GM18526 (cell line): ENCODE data around the gene MYBBP1A.

Source experiments
- POLR2A ChIP-seq: IDR thresholded peaks from 3 replicates; pipeline ENCODE4 v1.6.1; 2011; ENCODE audit not compliant: insufficient read length; ENCODE audit errors: extremely low read depth

The MYBBP1A gene

DNA sequence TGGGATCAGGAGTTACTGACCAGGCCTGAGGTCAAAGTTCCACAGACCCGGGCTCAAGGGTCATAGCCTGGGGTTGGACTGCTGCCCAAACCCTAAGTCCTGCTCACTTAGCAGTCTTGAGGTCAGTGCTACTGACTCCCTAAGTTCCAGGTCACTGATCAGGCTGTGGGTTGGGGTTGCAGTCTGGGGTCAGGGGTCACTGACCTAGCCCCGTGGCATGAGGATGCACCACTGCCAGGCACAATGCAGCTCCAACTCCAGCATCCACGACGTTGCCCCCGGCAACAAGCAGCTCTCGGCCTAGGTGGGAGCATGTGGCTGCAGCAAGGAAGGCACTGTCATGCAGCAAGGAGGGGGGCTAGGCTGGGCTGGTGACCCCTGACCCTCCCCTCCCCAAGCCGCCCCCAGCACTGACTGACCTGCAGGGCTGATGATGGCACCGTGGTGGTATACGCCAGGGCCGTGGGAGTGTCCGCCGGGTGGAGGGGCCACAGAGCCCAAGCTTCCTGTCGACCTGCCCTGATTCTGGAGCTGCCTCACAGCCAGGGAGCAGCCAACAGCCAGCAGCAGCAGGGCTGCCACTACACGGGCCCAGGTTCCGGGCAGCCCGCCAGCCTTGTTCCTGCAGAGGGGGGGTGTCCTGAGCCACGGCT, 4.1 kb upstream of the MYBBP1A start:
- TF ChIP-seq POLR2A, result no peak

DNA sequence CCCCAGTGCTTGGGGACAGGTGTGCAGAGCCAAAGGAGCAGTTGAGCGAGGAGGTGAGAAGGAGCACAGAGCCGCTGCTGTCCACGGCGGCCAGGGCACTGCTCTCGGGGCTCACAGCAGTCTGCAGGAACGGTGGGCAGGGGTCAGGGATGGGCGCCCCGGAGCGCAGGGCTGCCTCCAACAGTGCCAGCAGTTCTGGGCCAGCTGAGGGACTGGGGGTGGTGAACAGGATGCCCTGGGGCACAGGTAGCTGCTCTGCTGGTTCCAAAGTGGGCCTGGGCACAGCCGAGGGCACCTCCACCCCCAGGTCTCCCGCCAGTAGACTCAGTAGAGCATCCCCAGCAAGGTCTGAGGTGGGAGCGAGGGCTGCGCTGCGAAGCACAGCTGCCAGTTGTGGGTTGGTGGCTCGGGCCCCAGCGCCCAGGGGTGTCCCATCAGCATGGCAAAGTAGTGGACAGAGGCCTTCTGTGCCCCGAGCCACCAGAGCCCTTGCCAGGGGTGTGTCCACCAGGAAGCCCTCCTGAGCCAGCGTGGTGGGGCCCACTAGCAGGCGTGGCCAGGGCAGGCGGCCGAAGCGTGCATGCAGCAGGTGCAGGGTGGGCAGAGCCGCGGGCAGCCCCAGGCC, 3.3 kb upstream of the MYBBP1A start:
- no peak for TF ChIP-seq POLR2A

DNA sequence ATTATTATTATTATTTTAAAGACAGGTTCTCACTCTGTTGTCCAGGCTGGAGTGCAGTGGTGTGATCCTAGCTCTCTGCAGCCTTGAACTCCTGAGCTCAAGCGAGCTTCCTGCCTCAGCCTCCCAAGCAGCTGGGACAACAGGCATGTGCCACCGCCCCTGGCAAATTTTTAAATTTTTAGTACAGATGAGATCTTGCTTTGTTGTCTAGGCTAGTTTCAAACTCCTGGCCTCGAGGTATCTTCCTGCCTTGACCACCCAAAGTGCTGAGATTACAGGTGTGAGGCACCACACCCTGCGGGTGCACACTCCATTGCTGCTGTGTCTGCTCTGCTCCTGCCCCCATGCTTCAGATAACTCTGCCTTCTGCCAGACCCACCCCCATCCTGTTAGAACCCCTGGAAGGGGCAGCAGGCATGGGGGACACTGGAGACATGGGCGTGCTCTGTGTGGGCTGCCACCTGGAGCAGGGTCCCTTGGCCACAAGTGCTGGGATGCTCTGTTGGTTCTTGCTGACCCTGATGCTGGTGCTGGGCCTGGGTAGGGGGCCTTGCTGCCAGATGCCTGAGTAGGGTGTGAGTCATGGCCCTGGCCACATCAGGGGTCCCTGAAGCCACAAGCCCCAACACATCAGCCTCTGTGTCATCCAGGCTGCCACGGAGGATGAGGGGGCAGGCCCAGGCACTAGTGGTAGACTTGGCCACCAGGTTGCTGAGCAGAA, 2.6 kb upstream of the MYBBP1A start:
- TF ChIP-seq POLR2A, result no peak

DNA sequence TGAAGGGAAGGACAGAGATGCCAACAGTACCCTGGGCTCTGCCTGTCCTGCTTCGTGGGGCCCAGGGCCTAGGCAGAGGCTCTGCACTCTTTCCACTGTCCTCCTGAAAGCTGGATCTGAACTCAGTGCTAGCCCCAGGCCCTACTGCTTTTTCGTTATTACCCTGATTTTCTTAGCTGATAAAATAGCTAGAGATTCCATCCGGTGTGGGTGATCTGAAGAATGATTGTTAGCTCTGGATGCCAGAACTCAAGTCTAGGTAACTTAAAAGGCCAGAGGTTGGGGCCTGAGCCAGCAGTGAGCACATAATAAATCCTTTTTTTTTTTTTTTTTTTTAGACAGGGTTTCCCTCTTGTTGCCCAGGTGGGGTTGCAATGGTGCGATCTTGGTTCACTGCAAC, 1.8 kb upstream of the MYBBP1A start:
- TF ChIP-seq POLR2A, result no peak

DNA sequence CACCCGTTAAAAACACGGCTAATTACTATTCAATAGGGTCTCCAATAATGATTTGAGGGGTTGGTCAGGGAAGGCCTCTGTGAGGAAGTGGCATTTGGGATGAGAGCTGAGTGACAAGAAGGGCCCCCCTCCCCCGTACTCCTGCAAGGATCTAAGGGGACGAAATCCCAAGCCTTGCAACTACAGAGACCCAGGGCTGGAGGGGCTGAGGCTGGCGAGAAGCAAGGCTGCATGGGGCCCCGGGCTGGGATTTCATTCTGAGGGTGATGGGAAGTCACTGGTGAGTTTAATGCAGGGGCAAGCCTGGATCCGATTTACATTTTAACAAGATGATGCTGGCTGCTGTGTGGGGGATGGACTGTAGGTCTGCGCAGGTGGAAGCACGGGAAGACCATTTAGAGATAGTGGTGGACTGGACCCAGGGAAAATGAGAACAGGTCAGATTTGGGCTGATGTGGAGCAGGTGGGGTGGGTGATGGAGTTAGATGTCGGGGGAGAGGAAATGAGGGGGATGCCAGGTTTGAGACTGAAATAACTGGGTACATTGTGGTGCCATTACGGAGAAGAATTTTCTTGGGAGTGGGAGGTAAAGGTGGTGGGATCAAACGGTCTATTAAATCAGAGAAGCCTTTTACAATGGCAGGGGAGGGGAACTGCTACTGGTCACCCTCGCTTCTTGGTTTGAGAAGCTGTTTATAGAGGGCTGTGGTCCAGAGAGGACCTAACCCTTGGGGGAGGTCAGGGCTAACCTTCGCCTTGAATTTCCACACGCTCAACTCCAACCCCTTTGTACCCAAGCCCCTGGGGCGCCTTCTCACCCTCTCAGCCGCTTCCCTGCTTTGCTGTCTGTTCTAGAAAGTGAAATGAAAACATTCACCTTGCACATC, 932 bp upstream of the MYBBP1A start:
- TF ChIP-seq POLR2A, result no peak

DNA sequence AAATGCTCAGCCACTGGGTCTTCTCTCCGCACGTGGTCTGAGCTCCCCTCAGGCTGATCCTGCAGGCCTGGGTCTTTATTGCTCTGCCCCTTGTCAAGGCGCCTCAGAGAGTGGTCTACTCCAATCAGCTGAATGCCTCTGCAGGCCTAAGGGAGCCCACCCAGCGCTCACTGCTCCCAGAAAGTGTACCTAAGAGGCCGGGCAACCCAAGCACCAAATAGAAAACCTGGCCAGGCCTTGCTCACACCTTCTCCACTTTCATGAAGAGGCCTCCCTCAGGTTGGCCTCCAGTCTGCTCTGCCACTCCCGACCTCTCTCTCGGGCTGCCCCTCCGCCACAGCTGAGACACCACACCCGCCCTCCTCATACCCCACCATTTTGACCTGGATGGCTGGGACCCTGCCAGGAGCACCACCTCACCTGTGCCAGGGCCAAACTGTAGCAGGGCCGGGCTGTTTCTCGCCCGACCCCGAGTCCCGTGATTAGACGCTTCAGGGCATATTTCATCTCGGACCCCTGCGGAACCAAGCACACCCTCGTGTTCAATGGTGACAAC, 665 bp downstream of the MYBBP1A start:
- no peak for TF ChIP-seq POLR2A

DNA sequence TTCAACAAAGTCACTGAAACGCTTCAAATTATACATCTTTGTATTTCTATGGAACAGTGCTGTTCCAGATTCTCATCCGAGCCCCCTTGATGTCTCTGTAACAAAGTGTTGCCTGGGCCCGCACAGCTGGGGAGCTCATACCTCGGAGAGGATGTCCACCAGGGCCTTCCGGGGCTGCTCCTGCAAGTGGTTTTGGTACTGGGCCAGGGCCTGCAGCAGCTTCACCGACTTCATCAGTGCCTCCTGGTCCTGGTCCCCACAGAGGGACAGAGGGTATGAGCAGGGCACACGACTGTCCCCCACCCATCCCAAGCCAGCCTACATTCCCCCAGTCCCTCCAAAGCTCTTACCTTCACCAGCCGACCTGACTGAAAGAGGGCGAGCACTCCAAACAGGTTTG, 1.5 kb downstream of the MYBBP1A start:
- TF ChIP-seq POLR2A, result no peak

DNA sequence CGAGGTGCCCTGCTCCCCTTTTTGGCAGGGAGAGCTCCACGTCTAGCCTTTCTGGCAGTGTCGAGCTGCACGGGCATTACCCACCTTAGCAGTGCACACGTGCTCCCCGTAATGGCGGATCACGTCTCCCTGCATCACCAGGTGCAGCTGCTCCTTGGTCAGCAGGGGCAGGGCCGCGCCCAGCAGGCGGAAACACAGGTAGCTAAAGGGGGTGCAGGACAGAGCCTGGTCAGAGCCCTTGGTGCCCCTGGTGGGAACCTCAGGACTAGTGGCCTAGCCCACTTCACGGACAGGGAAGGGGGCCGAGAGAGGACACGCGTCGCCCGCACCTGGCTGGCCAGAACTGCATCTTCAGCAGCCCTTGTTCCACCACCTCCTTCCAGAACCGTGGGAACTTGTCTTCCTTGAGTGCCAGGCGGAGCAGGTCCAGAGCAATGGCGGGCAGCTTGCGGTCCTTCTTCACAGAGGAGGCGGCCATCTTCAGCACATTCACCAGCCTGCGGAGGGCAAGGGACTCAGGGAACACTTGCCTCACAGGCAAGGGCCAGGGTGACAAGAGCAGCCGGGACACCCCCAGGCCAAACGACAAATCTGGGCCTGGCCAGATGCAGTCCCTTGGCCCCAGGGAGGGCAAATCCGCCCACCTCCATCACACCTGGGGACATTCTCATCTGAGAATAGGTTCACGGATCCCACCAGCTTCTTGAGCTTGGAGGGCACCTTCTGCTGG, 3.2 kb downstream of the MYBBP1A start:
- TF ChIP-seq POLR2A, result no peak

DNA sequence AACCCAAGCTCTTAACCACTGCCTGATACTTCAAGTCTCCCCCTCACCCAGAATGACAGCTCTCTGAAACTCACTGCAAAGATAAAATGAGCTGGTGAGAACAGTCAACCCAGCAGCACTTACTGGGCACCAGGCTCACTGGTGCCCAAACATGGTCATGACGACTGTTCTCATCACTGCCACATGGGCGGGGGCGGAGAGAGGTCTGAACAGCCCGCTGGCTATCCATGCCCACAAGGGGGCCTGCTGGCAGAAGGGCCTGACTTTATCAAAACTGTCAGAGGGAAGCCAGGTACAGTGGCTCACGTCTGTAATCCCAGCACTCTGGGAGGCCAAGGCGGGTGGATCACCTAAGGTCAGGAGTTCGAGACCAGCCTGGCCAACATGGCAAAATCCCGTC, 4.0 kb downstream of the MYBBP1A start:
- TF ChIP-seq POLR2A, result no peak

DNA sequence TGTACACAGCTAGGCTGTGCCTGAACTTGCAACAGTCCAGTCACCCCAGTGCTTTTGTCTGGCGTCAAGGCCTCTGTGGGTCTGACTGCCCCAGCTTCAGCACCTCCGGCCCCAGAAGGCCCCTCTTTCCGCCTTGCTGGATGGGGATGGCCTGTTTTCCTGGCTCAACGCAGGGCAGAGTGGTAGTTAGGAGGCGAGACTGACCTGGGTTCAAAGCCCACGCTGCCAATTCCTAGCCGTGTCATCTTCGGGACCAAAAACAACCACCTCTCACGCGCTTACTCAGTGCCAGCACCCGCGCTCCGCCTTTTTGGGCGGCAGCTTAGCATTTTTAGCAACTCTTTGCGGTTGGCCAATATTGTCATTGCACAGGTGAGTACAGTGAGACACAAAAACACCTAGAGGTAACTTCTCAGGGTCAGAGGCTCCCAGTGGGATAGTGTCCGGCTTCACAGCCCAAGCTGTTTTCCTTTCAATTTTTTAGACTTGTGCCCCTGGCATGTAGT, 4.6 kb downstream of the MYBBP1A start:
- no peak for TF ChIP-seq POLR2A

DNA sequence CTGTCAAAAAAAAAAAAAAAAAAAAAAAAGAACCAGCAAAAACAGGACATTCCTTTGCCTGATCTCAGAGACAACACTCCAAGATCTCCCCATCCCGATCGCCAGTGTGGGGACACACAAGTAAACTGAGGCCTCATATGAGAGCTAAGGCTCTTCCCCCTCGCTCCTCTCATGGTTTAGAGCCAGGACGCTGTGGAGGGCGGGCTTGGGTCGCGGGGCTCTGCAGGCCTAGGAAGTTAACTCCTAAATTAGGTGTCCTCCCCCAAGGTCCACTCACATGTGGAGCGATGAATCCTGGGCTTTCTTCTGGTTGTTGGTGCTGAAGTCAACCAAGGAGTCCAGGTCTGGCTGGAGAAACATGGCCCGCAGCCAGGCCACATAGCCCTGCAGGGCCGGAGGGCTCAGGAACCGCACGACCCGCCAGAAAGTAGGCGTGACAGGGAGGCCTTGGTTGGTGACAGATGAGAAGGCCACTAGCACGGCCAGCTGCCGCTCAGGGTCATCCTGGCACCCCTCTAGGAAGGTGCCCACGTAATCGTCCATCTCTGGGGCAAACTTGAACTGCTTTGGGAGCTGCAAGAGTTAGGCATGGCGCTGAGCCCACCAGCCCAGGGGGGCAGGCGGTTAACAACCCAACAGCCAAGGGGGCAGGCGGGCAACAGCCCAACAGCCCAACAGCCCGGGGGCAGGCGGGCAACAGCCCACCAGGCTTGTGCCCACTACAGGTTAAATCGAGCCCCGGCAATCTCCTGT, 5.2 kb downstream of the MYBBP1A start:
- no peak for TF ChIP-seq POLR2A

DNA sequence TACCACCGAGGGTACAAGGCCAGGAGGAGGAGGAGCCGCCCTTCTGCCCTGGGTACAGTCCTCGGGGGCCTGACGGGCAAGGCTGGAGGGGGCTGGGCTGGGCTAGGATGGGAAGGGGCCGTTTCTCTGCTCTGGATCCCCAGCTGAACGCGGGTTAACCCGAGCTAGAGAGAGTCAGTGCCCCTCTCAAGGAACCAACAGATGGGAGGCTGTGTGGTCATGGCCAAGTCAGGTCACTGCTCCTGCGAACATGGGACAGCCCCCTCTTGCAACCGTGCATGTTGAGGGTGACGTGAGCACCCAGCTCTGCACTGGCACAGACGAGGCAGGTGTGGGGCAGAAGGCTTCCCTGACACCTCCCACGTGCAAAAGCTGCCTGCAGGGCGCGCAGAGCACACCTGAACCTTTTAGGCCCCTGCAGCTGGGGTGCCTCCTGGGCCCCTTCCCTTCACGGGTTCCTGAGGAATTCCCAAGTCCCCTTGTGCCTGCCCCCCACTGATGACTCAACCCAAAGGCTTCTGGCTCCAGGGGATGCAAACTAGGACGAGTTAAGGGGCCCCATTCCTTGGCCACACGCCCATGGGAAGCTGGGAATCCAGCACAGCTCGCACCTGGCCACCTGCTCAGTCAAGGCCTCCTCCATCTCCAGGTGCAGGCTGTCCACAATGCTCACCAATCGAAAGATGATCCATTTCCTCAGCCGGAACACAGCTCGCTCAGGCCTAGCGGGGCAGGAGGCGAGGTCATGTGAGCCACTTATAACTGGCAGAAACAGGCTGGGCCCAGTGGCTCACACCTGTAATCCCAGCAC, 6.3 kb downstream of the MYBBP1A start:
- no peak for TF ChIP-seq POLR2A

DNA sequence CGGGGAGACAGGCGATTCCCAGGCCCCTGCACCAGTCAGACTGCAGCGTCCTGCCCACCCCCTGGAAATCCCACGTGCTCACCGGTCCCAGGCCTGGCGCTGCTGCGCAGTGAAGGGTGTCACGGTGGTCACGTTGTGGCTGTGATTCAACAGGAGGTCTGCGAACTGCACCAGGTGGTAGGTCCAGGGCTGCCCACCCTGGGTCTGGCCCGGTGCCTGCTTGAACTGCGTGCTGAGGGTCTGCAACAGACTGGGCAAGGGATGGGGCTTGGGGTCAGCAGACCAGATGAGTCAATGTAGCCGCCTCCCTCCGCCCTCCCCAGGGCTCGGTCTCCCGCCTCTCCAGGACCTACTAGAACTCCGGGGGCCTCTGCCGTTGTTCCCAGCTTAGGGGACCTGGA, 7.1 kb downstream of the MYBBP1A start:
- TF ChIP-seq POLR2A, result no peak
